HepG2 (cell line): Measurements from ENCODE around the gene ANTXR1. TPM values are rescaled to one million over a fixed set of nuclear protein-coding genes. Genes with fewer than 3 reads are reported as not detected.

Source experiments
- ATF6 ChIP-seq: sonication (generic); formaldehyde crosslinking; conservative IDR thresholded peaks from 2 replicates; pipeline ENCODE4 v1.4.0; 2020; ENCODE audit warnings: missing genetic modification reagents
- CSRNP1 ChIP-seq: sonication (generic); formaldehyde crosslinking; IDR thresholded peaks from 2 replicates; pipeline ENCODE4 v1.8.1; 2023; ENCODE audit warnings: mild to moderate bottlenecking, missing genetic modification reagents
- FOXA1 ChIP-seq, 2 experiments: fragments of 450-650 bp in 1 of 2; sonication (generic) in 1 of 2; formaldehyde crosslinking in 1 of 2; IDR thresholded peaks; 2 replicates each; pipeline versions ENCODE4 v1.4.0 to v1.6.1; 2016 to 2020; ENCODE audit warnings: missing genetic modification reagents in 1 of 2
- FOXM1 ChIP-seq: sonication (generic); formaldehyde crosslinking; IDR thresholded peaks from 2 replicates; pipeline ENCODE4 v1.5.0; 2020; ENCODE audit warnings: missing genetic modification reagents
- HHEX ChIP-seq: IDR thresholded peaks from 2 replicates; pipeline ENCODE4 v1.6.1; 2016; ENCODE audit warnings: control low read depth
- IRF9 ChIP-seq: sonication (generic); formaldehyde crosslinking; IDR thresholded peaks from 2 replicates; pipeline ENCODE4 v1.8.0; 2022; ENCODE audit warnings: missing genetic modification reagents, mild to moderate bottlenecking, borderline replicate concordance
- ISX ChIP-seq: sonication (generic); formaldehyde crosslinking; conservative IDR thresholded peaks from 2 replicates; pipeline ENCODE4 v1.5.0; 2020; ENCODE audit warnings: missing genetic modification reagents
- MEIS2 ChIP-seq: sonication (generic); formaldehyde crosslinking; IDR thresholded peaks from 2 replicates; pipeline ENCODE4 v1.9.0; 2021; ENCODE audit warnings: mild to moderate bottlenecking, missing genetic modification reagents
- NCOA5 ChIP-seq: sonication (generic); formaldehyde crosslinking; IDR thresholded peaks from 2 replicates; pipeline ENCODE4 v1.4.0; 2020; ENCODE audit warnings: missing genetic modification reagents
- POGZ ChIP-seq: sonication (generic); formaldehyde crosslinking; IDR thresholded peaks from 2 replicates; pipeline ENCODE4 v1.4.0; 2020; ENCODE audit warnings: mild to moderate bottlenecking, missing genetic modification reagents
- SNAPC5 ChIP-seq: sonication (generic); formaldehyde crosslinking; IDR thresholded peaks from 2 replicates; pipeline ENCODE4 v1.8.1; 2023; ENCODE audit warnings: mild to moderate bottlenecking, missing genetic modification reagents, borderline replicate concordance
- UBTF ChIP-seq: sonication (generic); formaldehyde crosslinking; IDR thresholded peaks from 2 replicates; pipeline ENCODE4 v1.4.0; 2020; ENCODE audit warnings: mild to moderate bottlenecking, missing genetic modification reagents
- ZMYM3 ChIP-seq: sonication (generic); formaldehyde crosslinking; IDR thresholded peaks from 2 replicates; pipeline ENCODE4 v1.5.1; 2020; ENCODE audit warnings: mild to moderate bottlenecking, missing genetic modification reagents
- ZNF232 ChIP-seq: sonication (generic); formaldehyde crosslinking; IDR thresholded peaks from 2 replicates; pipeline ENCODE4 v1.4.0; 2020; ENCODE audit warnings: missing genetic modification reagents, borderline replicate concordance
- ZNF275 ChIP-seq: sonication (generic); formaldehyde crosslinking; IDR thresholded peaks from 2 replicates; pipeline ENCODE4 v1.8.0; 2022; ENCODE audit warnings: missing genetic modification reagents, mild to moderate bottlenecking, inconsistent platforms, borderline replicate concordance
- ZNF281 ChIP-seq: sonication (generic); formaldehyde crosslinking; IDR thresholded peaks from 2 replicates; pipeline ENCODE4 v1.4.0; 2020; ENCODE audit warnings: missing genetic modification reagents, borderline replicate concordance
- ZNF619 ChIP-seq: sonication (generic); formaldehyde crosslinking; IDR thresholded peaks from 2 replicates; pipeline ENCODE4 v1.4.0; 2020; ENCODE audit warnings: mild to moderate bottlenecking, missing genetic modification reagents
- ZNF773 ChIP-seq: sonication (generic); formaldehyde crosslinking; IDR thresholded peaks from 2 replicates; pipeline ENCODE4 v1.4.0; 2020; ENCODE audit warnings: missing genetic modification reagents, borderline replicate concordance
- polyA plus RNA-seq, 8 experiments: library from polyadenylated mRNA; depleted of rRNA in 3 of 8; stranded (reverse) in 7 of 8; unstranded in 1 of 8; fragments of >200 nt; fragmentation: Illumina TruSeq in 4 of 8; extraction: Trizol in 4 of 8; gene quantifications; 2 replicates each; pipeline versions ENCODE4 v1.2.1 to v1.2.3, GENCODE V29; 2011 to 2016; ENCODE audit warnings: low read depth in 4 of 8, missing spikeins in 1 of 8, mixed read lengths in 1 of 8; ENCODE audit not compliant: insufficient read depth in 1 of 8
- total RNA-seq, 5 experiments: library from RNA; depleted of rRNA; stranded (reverse); fragments of >200 nt; fragmentation: Illumina TruSeq; extraction: Trizol; gene quantifications; 2 replicates each; pipeline ENCODE4 v1.2.3, GENCODE V29; 2016; ENCODE audit warnings: low read depth in 1 of 5

Gene ANTXR1
- total and polyA plus RNA-seq, 2 of the 13 experiments (the other 11 are each of a cell fraction or from before 2014, with no cell fraction given): 4.5 to 12.7 TPM

GRCh38 chr2:69200107-69200520 is 187.1 kb downstream of the ANTXR1 start (continued):
- TF ChIP-seq ZNF281 (CRISPR knock-in tag) (peak; percentile 27; the same call in 1 of the 2 replicates), ATF6 (no peak), SNAPC5 (CRISPR knock-in tag) (no peak), ZNF232 (CRISPR knock-in tag) (0 out of 2 replicates have a peak, but pooled peaks have one; percentile 32), ZNF275 (CRISPR knock-in tag) (no peak), UBTF (no peak), FOXM1 (CRISPR knock-in tag) (no peak), ZNF619 (no peak), FOXA1 (IDR thresholded peaks at IDR 0.05) (no peak), FOXA1 (CRISPR knock-in tag; IDR thresholded peaks at IDR 0.05) (peak; percentile 16; the same call in 1 of the 2 replicates), ZMYM3 (CRISPR knock-in tag) (no peak), HHEX (CRISPR knock-in tag) (peak; percentile 61; the same call in 1 of the 2 replicates), CSRNP1 (CRISPR knock-in tag) (no peak), NCOA5 (no peak), MEIS2 (CRISPR knock-in tag) (no peak), IRF9 (0 out of 2 replicates have a peak, but pooled peaks have one; percentile 18), POGZ (CRISPR knock-in tag) (peak; percentile 61), ISX (CRISPR knock-in tag) (no peak), ZNF773 (CRISPR knock-in tag) (no peak)
